HEK293 (cell line): ENCODE measurements around the gene ZNF260.

Experiments
- CTCF ChIA-PET: fragments of 350-600 bp; formaldehyde crosslinking; extraction: SDS; loops from one replicate; lab custom pipeline; 2021; ENCODE audit warnings: antibody characterized with exemption; lab: Yijun Ruan, JAX
- POLR2A ChIA-PET: fragments of 300-600 bp; formaldehyde crosslinking; extraction: SDS; loops from one replicate; lab custom pipeline; 2020; ENCODE audit warnings: antibody characterized with exemption, inconsistent platforms; lab: Yijun Ruan, JAX
- H3K27ac ChIP-seq: fragments of 200-500 bp; sonication (Bioruptor generic); 2 replicates; pipeline ENCODE4 v1.5.1; 2014; ENCODE audit warnings: low read depth, low read length, control low read depth, inconsistent platforms; ENCODE audit errors: extremely low read depth
- H3K36me3 ChIP-seq, 2 experiments: fragments of 200-500 bp in 1 of 2; sonication (Bioruptor generic) in 1 of 2; 1 replicate in 1 of 2; 2 replicates in 1 of 2; pipeline ENCODE4 v1.5.1; 2014 to 2017; ENCODE audit warnings: inconsistent platforms in 2 of 2, low read length in 2 of 2; ENCODE audit not compliant: control insufficient read depth in 2 of 2, insufficient read depth in 1 of 2
- H3K4me1 ChIP-seq: fragments of 200-500 bp; sonication (Bioruptor generic); 2 replicates; pipeline ENCODE4 v1.5.1; 2014; ENCODE audit warnings: mild to moderate bottlenecking, low read length, inconsistent platforms; ENCODE audit not compliant: control insufficient read depth, insufficient read depth
- H3K4me3 ChIP-seq: 2 replicates; pipeline ENCODE4 v1.5.1; 2011; ENCODE audit warnings: low read depth, mild to moderate bottlenecking, control low read depth, low read length, moderate library complexity
- H3K9me3 ChIP-seq: fragments of 200-500 bp; sonication (Bioruptor generic); 2 replicates; pipeline ENCODE4 v1.5.1; 2014; ENCODE audit warnings: low read depth, low read length, inconsistent platforms; ENCODE audit not compliant: control insufficient read depth, insufficient read depth
- FEZF1 ChIP-seq: fragments of 450-650 bp; formaldehyde crosslinking; IDR thresholded peaks from 2 replicates; pipeline ENCODE4 v1.5.1; 2016; ENCODE audit warnings: missing biosample characterization, missing genetic modification characterization
- GFI1B ChIP-seq: fragments of 450-650 bp; formaldehyde crosslinking; IDR thresholded peaks from 2 replicates; pipeline ENCODE4 v1.5.1; 2016; ENCODE audit warnings: missing biosample characterization, missing genetic modification characterization
- HOXD13 ChIP-seq: sonication (generic); formaldehyde crosslinking; IDR thresholded peaks from 2 replicates; pipeline ENCODE4 v1.8.0; 2022; ENCODE audit warnings: missing genetic modification reagents, borderline replicate concordance
- MEIS1 ChIP-seq: sonication (generic); formaldehyde crosslinking; IDR thresholded peaks from 2 replicates; pipeline ENCODE4 v1.8.1; 2022; ENCODE audit warnings: missing genetic modification reagents, mild to moderate bottlenecking, borderline replicate concordance
- MZF1 ChIP-seq: fragments of 450-650 bp; formaldehyde crosslinking; IDR thresholded peaks from 2 replicates; pipeline ENCODE4 v1.5.1; 2017; ENCODE audit warnings: missing biosample characterization, missing genetic modification characterization, borderline replicate concordance
- OVOL3 ChIP-seq: fragments of 450-650 bp; formaldehyde crosslinking; IDR thresholded peaks from 2 replicates; pipeline ENCODE4 v1.5.1; 2016; ENCODE audit warnings: missing biosample characterization, missing genetic modification characterization
- PRDM10 ChIP-seq: fragments of 450-650 bp; formaldehyde crosslinking; IDR thresholded peaks from 2 replicates; pipeline ENCODE4 v1.5.1; 2016; ENCODE audit warnings: missing biosample characterization, missing genetic modification characterization
- SCRT1 ChIP-seq: fragments of 450-650 bp; formaldehyde crosslinking; IDR thresholded peaks from 2 replicates; pipeline ENCODE4 v1.5.1; 2016; ENCODE audit warnings: missing biosample characterization, missing genetic modification characterization, borderline replicate concordance
- SCRT2 ChIP-seq: fragments of 450-650 bp; formaldehyde crosslinking; IDR thresholded peaks from 2 replicates; pipeline ENCODE4 v1.5.1; 2016; ENCODE audit warnings: missing biosample characterization, missing genetic modification characterization
- ZBTB17 ChIP-seq: fragments of 450-650 bp; formaldehyde crosslinking; IDR thresholded peaks from 2 replicates; pipeline ENCODE4 v1.5.1; 2016; ENCODE audit warnings: missing biosample characterization, missing genetic modification characterization
- ZBTB21 ChIP-seq: fragments of 450-650 bp; formaldehyde crosslinking; IDR thresholded peaks from 2 replicates; pipeline ENCODE4 v1.5.1; 2017; ENCODE audit warnings: missing biosample characterization, missing genetic modification characterization
- ZBTB7A ChIP-seq: fragments of 450-650 bp; formaldehyde crosslinking; IDR thresholded peaks from 2 replicates; pipeline ENCODE4 v1.5.1; 2016; ENCODE audit warnings: low read depth, missing biosample characterization, missing genetic modification characterization
- ZFP69B ChIP-seq: fragments of 450-650 bp; formaldehyde crosslinking; IDR thresholded peaks from 2 replicates; pipeline ENCODE4 v1.5.1; 2016; ENCODE audit warnings: missing biosample characterization, missing genetic modification characterization
- ZNF10 ChIP-seq: fragments of 450-650 bp; formaldehyde crosslinking; IDR thresholded peaks from 2 replicates; pipeline ENCODE4 v1.5.1; 2017; ENCODE audit warnings: missing biosample characterization, missing genetic modification characterization
- ZNF114 ChIP-seq: fragments of 450-650 bp; formaldehyde crosslinking; IDR thresholded peaks from 2 replicates; pipeline ENCODE4 v1.5.0; 2017; ENCODE audit warnings: missing biosample characterization, missing genetic modification characterization
- ZNF211 ChIP-seq: fragments of 450-650 bp; formaldehyde crosslinking; IDR thresholded peaks from 2 replicates; pipeline ENCODE4 v1.5.1; 2016; ENCODE audit warnings: low read depth, missing biosample characterization, missing genetic modification characterization
- ZNF223 ChIP-seq: fragments of 450-650 bp; formaldehyde crosslinking; IDR thresholded peaks from 2 replicates; pipeline ENCODE4 v1.5.1; 2016; ENCODE audit warnings: missing biosample characterization, missing genetic modification characterization
- ZNF23 ChIP-seq: fragments of 450-650 bp; formaldehyde crosslinking; IDR thresholded peaks from 2 replicates; pipeline ENCODE4 v1.5.1; 2016; ENCODE audit warnings: missing biosample characterization, missing genetic modification characterization, borderline replicate concordance
- ZNF302 ChIP-seq: fragments of 450-650 bp; formaldehyde crosslinking; IDR thresholded peaks from 2 replicates; pipeline ENCODE4 v1.5.1; 2016; ENCODE audit warnings: missing biosample characterization, missing genetic modification characterization, low read depth
- ZNF311 ChIP-seq: fragments of 450-650 bp; formaldehyde crosslinking; IDR thresholded peaks from 2 replicates; pipeline ENCODE4 v1.5.1; 2017; ENCODE audit warnings: missing biosample characterization, missing genetic modification characterization, borderline replicate concordance
- ZNF514 ChIP-seq: fragments of 450-650 bp; formaldehyde crosslinking; IDR thresholded peaks from 2 replicates; pipeline ENCODE4 v1.5.1; 2016; ENCODE audit warnings: missing biosample characterization, missing genetic modification characterization
- ZNF747 ChIP-seq: fragments of 450-650 bp; formaldehyde crosslinking; IDR thresholded peaks from 2 replicates; pipeline ENCODE4 v1.5.1; 2016; ENCODE audit warnings: missing biosample characterization, missing genetic modification characterization
- ZNF776 ChIP-seq: fragments of 450-650 bp; formaldehyde crosslinking; IDR thresholded peaks from 2 replicates; pipeline ENCODE4 v1.5.0; 2017; ENCODE audit warnings: missing biosample characterization, missing genetic modification characterization, borderline replicate concordance
- ZNF792 ChIP-seq: fragments of 450-650 bp; formaldehyde crosslinking; IDR thresholded peaks from 2 replicates; pipeline ENCODE4 v1.5.1; 2016; ENCODE audit warnings: missing biosample characterization, missing genetic modification characterization
- TF ChIP-seq, protein P1 (sequence below): fragments of 450-650 bp; formaldehyde crosslinking; IDR thresholded peaks from 2 replicates; pipeline ENCODE4 v1.5.1; 2016; ENCODE audit warnings: missing biosample characterization, missing genetic modification characterization
- TF ChIP-seq, protein P2 (sequence below): fragments of 450-650 bp; formaldehyde crosslinking; IDR thresholded peaks from 2 replicates; pipeline ENCODE4; 2016; ENCODE audit warnings: missing biosample characterization, missing genetic modification characterization
- TF ChIP-seq, protein P3 (sequence below): fragments of 450-650 bp; formaldehyde crosslinking; IDR thresholded peaks from 2 replicates; pipeline ENCODE4 v1.5.1; 2016; ENCODE audit warnings: missing biosample characterization, missing genetic modification characterization

ZNF260 gene

DNA sequence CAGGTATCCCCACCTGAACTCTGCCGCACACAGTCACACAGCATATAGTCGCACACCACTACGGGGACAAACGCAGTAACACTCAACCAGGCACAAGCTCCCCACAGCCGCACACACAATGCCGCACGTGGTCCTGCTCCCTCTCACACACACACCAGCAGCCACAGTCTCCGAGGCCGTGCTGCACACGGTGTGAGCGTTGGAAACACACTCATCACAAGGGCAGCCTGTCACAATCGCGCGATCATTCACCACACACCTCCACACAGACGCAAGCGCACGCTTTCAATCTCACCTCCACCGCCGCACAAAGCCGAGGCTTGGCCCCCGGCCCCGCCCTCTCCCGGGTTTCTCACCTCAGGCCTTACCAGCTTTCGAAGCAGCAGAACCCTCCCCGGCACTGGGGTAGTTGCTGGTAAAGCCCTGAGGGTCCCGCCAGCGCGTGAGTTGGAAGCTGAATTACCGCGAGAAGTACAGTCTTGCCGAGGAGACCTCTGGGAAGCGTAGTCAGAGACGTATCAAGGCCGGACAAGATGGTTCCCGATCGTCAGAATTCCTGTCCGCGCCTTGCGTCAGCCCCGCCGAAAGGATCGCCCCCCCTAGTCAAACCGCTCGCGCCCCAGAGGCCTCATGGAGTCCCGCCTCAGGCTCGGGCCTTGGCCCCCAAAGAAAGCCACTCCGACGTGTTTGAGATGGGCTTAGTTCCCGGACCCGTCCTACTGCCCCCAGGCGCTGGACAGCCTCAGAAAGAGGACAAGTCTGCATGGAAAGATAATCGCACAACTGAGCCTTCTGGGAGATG, 38.8 kb downstream of the ZNF260 start, which contains the start of gene ZNF566 (continued):
- peak; percentile 89 for TF ChIP-seq PRDM10 (tag by site-specific recombination)

DNA sequence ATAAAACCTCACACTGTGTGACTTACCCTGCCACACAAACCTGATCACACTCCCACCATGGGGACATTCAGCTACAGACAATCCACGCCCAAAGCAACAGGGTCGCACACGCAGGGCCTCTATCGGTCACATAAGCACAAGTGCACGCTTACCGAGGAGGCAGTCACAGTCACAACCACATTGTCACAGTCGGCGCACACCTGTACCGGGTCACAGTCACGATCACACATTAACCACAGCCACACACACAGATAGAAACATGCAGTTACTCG, 39.3 kb downstream of the ZNF260 start:
- CTCF ChIA-PET, result no interaction called here
- H3K27ac ChIP-seq, result peak overlapping the region; percentile 95
- H3K4me1 ChIP-seq, result 0 out of 2 replicates have a peak, but pooled peaks cover 2% of the 10 kb centered on the region
- H3K36me3 ChIP-seq, result peaks cover 4 to 17% of the 10 kb centered on the region in 2 experiments
- POLR2A ChIA-PET, result interaction anchor here (0.5 to 2.3 kb wide), 27 partner anchors 9 to 1106 kb away, joined by 3 to 56 read pairs (median 6); partner anchors contain the start of genes ZFP14, ZFP82, ZNF146 and ZNF260
- peak overlapping the region; percentile 58 for H3K4me3 ChIP-seq
- H3K9me3 ChIP-seq, result peaks cover 5% of the 10 kb centered on the region
- TF ChIP-seq FEZF1 (tag by site-specific recombination), result no peak
- TF ChIP-seq ZBTB17, result no peak
- no peak for TF ChIP-seq ZNF223
- TF ChIP-seq ZFP69B, result no peak
- TF ChIP-seq ZNF302 (tag by site-specific recombination), result no peak
- TF ChIP-seq ZNF23, result no peak
- peak; percentile 100 for TF ChIP-seq SCRT1 (tag by site-specific recombination)
- no peak for TF ChIP-seq HOXD13 (CRISPR knock-in tag)
- no peak for TF ChIP-seq MEIS1 (CRISPR knock-in tag)
- TF ChIP-seq ZNF792, result no peak
- 0 out of 2 replicates have a peak, but pooled peaks have one; percentile 60 for TF ChIP-seq MZF1 (tag by site-specific recombination)
- peak; percentile 74; the same call in 1 of the 2 replicates for TF ChIP-seq ZBTB21 (tag by site-specific recombination)
- no peak for TF ChIP-seq ZBTB7A (tag by site-specific recombination)
- TF ChIP-seq ZNF514 (tag by site-specific recombination), result no peak
- no peak for TF ChIP-seq ZNF211 (tag by site-specific recombination)
- TF ChIP-seq, protein P1, sequence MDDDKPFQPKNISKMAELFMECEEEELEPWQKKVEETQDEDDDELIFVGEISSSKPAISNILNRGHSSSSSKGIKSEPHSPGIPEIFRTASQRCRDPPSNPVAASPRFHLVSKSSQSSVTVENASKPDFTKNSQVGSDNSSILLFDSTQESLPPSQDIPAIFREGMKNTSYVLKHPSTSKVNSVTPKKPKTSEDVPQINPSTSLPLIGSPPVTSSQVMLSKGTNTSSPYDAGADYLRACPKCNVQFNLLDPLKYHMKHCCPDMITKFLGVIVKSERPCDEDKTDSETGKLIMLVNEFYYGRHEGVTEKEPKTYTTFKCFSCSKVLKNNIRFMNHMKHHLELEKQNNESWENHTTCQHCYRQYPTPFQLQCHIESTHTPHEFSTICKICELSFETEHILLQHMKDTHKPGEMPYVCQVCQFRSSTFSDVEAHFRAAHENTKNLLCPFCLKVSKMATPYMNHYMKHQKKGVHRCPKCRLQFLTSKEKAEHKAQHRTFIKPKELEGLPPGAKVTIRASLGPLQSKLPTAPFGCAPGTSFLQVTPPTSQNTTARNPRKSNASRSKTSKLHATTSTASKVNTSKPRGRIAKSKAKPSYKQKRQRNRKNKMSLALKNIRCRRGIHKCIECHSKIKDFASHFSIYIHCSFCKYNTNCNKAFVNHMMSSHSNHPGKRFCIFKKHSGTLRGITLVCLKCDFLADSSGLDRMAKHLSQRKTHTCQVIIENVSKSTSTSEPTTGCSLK, result no peak
- no peak for TF ChIP-seq ZNF114 (tag by site-specific recombination)
- TF ChIP-seq OVOL3, result no peak
- TF ChIP-seq ZNF776 (tag by site-specific recombination), result no peak
- no peak for TF ChIP-seq GFI1B
- TF ChIP-seq ZNF747, result no peak
- TF ChIP-seq ZNF311, result peak; percentile 86; the same call in 1 of the 2 replicates
- TF ChIP-seq, protein P2, sequence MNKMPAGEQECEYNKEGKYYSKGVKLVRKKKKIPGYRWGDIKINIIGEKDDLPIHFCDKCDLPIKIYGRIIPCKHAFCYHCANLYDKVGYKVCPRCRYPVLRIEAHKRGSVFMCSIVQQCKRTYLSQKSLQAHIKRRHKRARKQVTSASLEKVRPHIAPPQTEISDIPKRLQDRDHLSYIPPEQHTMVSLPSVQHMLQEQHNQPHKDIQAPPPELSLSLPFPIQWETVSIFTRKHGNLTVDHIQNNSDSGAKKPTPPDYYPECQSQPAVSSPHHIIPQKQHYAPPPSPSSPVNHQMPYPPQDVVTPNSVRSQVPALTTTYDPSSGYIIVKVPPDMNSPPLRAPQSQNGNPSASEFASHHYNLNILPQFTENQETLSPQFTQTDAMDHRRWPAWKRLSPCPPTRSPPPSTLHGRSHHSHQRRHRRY, result no peak
- TF ChIP-seq SCRT2 (tag by site-specific recombination), result peak; percentile 100
- TF ChIP-seq ZNF10 (tag by site-specific recombination), result no peak; the same call in 1 of the 2 replicates
- TF ChIP-seq, protein P3, sequence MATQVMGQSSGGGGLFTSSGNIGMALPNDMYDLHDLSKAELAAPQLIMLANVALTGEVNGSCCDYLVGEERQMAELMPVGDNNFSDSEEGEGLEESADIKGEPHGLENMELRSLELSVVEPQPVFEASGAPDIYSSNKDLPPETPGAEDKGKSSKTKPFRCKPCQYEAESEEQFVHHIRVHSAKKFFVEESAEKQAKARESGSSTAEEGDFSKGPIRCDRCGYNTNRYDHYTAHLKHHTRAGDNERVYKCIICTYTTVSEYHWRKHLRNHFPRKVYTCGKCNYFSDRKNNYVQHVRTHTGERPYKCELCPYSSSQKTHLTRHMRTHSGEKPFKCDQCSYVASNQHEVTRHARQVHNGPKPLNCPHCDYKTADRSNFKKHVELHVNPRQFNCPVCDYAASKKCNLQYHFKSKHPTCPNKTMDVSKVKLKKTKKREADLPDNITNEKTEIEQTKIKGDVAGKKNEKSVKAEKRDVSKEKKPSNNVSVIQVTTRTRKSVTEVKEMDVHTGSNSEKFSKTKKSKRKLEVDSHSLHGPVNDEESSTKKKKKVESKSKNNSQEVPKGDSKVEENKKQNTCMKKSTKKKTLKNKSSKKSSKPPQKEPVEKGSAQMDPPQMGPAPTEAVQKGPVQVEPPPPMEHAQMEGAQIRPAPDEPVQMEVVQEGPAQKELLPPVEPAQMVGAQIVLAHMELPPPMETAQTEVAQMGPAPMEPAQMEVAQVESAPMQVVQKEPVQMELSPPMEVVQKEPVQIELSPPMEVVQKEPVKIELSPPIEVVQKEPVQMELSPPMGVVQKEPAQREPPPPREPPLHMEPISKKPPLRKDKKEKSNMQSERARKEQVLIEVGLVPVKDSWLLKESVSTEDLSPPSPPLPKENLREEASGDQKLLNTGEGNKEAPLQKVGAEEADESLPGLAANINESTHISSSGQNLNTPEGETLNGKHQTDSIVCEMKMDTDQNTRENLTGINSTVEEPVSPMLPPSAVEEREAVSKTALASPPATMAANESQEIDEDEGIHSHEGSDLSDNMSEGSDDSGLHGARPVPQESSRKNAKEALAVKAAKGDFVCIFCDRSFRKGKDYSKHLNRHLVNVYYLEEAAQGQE (tag by site-specific recombination), result no peak
